OCI-LY7 (cell line): ENCODE data around the gene DAP3.
"Not testable (repeated sequence)": the region's sequence is repeated elsewhere in the genome, so short reads cannot be mapped to it uniquely, and the experiment has no call there.

Source experiments
- EZH2phosphoT487 ChIP-seq: fragments of 200-600 bp; sonication (generic); IDR thresholded peaks from 2 replicates; pipeline ENCODE4 v1.6.1; 2018; ENCODE audit warnings: low read depth, borderline replicate concordance, mild to moderate bottlenecking, mixed run types, antibody characterized with exemption, low read length, moderate library complexity, mixed read lengths
- TF ChIP-seq, protein P1 (sequence below): fragments of 200-600 bp; sonication (generic); conservative IDR thresholded peaks from 2 replicates; pipeline ENCODE4 v1.5.1; 2014; ENCODE audit warnings: mild to moderate bottlenecking, antibody characterized with exemption, low read length, moderate library complexity, mixed read lengths

- TF ChIP-seq EZH2phosphoT487: not testable (repeated sequence)
- TF ChIP-seq, protein P1, sequence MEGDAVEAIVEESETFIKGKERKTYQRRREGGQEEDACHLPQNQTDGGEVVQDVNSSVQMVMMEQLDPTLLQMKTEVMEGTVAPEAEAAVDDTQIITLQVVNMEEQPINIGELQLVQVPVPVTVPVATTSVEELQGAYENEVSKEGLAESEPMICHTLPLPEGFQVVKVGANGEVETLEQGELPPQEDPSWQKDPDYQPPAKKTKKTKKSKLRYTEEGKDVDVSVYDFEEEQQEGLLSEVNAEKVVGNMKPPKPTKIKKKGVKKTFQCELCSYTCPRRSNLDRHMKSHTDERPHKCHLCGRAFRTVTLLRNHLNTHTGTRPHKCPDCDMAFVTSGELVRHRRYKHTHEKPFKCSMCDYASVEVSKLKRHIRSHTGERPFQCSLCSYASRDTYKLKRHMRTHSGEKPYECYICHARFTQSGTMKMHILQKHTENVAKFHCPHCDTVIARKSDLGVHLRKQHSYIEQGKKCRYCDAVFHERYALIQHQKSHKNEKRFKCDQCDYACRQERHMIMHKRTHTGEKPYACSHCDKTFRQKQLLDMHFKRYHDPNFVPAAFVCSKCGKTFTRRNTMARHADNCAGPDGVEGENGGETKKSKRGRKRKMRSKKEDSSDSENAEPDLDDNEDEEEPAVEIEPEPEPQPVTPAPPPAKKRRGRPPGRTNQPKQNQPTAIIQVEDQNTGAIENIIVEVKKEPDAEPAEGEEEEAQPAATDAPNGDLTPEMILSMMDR: not testable (repeated sequence)
Measured at GRCh38 chr1:155767399-155767989, 78.6 kb downstream of the DAP3 start.
